Esophagus (tissue), 2 donors: ENCODE data around the gene GLIS2. TPM values are rescaled to one million over a fixed set of nuclear protein-coding genes. Genes with fewer than 3 reads are reported as not detected.
A peak's percentile ranks its signal among the peaks of the same experiment; 100 is the strongest.

Source experiments
- H3K27ac ChIP-seq, 2 donors: one replicate each; pipeline ENCODE4 v1.5.1; 2013; ENCODE audit warnings: low read depth in 2 of 2, mild to moderate bottlenecking in 2 of 2, inconsistent platforms in 1 of 2, low read length in 1 of 2, moderate library complexity in 1 of 2
- H3K27me3 ChIP-seq, 2 donors: one replicate each; pipeline ENCODE4 v1.6.1; 2013; ENCODE audit warnings: low read length in 2 of 2, control low read depth in 1 of 2, mild to moderate bottlenecking in 1 of 2; ENCODE audit not compliant: insufficient read depth in 2 of 2, control insufficient read depth in 1 of 2
- H3K36me3 ChIP-seq, 2 donors: one replicate each; pipeline ENCODE4 v1.6.1; 2013; ENCODE audit warnings: low read length in 1 of 2; ENCODE audit not compliant: control insufficient read depth in 2 of 2, insufficient read depth in 2 of 2
- H3K4me1 ChIP-seq, 2 donors: one replicate each; pipeline ENCODE4 v1.6.1; 2013; ENCODE audit warnings: low read length in 1 of 2; ENCODE audit not compliant: control insufficient read depth in 2 of 2, insufficient read depth in 2 of 2
- H3K4me3 ChIP-seq, 2 donors: one replicate each; pipeline ENCODE4 v1.5.1; 2013; ENCODE audit warnings: low read length in 2 of 2, mild to moderate bottlenecking in 2 of 2, low read depth in 1 of 2, moderate library complexity in 1 of 2
- H3K9me3 ChIP-seq, 2 donors: one replicate each; pipeline ENCODE4 v1.6.1; 2013; ENCODE audit warnings: mild to moderate bottlenecking in 2 of 2, low read depth in 1 of 2, low read length in 1 of 2, moderate library complexity in 1 of 2; ENCODE audit not compliant: control insufficient read depth in 2 of 2, insufficient read depth in 1 of 2
- WGBS, 2 donors: extraction: QIAGEN DNeasy Blood & Tissue Kit; methylation state at CpG; one replicate each; pipeline ENCODE4 v1.1.7; 2013; 5-methylcytosine and 5-hydroxymethylcytosine counted together
- polyA plus RNA-seq, 2 donors: library from polyadenylated mRNA; stranded (reverse); fragments of 200-250 nt; gene quantifications; one replicate each; pipeline ENCODE4 v1.2.3, GENCODE V29; 2013
- donor health status: healthy with polysubstance abuse.
- donor health status: Bipolar disorder and iron deficiency.

The GLIS2 gene
- polyA plus RNA-seq, 2 donors, result 1.2 to 1.6 TPM

DNA sequence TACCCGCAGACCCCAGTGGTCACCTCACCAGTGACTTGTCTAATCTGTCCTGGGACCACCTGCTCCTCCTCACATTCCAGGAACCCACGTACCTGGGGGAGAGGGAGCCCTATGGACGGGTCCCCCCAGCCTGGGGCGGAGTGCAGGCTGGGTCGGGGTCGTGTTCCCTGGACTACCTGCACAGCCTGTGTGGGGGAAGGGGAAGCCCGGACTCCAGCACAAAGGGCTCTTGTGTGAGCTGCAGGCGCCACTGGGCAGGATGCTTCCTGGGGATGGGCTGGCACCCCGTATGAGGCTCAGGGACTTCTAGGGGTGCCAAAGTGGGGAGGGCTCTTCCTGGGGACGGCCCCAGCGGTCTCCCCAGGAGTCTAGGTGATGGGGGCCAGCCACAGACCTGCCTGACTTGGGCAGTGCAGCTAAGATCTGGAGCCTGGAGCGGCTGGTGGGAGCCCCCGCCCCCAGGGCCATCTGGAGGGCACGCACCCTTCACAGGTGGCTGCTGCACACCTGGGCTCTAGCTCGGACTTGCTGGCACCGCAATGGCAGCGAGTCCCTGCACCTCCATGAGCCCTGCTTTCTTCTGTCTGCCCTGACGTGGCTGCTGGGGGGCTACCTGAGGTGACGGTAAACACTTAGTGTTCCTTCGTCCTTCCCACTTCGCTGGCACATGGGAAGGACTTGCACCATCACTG, 63.3 kb downstream of the GLIS2 start:
- 87 to 88% methylated on average over 21 of the region's 21 CpGs for WGBS, 2 donors
- Histone ChIP-seq H3K4me1 (peaks cover 7 to 29% of the 10 kb centered on the region in 2 donors), H3K4me3 (no peak overlapping the region), H3K36me3 (peaks cover 7 to 47% of the 10 kb centered on the region in 2 donors), H3K27ac (peak overlapping the region in 1 of 2 donors; percentile 29), H3K27me3 (no peaks in the 10 kb centered on the region), H3K9me3 (no peaks in the 10 kb centered on the region)

DNA sequence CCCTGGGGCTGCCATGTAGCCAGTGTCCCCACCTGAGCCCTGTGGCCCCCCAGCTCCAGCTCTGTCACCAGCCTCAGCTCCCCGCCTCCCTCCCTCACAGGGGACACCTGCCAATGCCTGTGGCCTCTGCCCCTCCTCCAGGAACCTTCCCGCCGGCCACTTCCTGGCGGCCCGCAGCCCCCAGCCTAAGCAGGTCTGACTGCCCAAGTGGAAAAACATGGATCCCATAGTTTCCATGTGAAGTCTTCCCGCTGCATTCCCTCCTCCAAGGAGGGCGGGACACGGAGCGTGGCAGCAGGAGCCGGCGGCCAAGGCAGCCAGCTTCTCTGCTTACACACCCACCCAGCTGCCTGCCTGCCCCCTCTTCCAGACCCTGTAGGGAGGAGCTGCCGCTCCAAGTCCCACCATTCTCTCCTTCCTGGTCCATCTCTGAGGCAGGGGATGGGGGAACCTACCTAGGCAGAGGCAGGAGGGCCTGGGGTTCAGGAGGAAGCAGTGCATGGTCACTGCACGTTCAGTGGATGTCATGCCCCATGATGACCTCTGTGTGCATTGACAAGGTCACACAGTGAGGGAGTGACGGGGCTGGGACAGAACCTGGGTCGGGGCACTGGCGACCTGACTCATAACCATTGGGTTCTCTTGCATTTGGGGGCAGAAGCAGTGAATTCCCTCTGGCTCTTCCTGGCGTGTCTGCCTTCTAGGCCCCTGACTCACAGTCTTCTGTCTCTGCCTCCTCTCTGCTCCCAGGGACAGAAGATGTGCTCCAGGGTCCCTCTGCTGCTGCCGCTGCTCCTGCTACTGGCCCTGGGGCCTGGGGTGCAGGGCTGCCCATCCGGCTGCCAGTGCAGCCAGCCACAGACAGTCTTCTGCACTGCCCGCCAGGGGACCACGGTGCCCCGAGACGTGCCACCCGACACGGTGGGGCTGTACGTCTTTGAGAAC, 64.5 kb downstream of the GLIS2 start:
- Histone ChIP-seq H3K27ac (no peak overlapping the region), H3K36me3 (peaks cover 7 to 53% of the 10 kb centered on the region in 2 donors), H3K27me3 (no peaks in the 10 kb centered on the region), H3K9me3 (no peaks in the 10 kb centered on the region), H3K4me3 (no peak overlapping the region), H3K4me1 (peaks cover 4 to 23% of the 10 kb centered on the region in 2 donors)
- WGBS, 2 donors, result 81 to 88% methylated on average over 26 of the region's 26 CpGs

DNA sequence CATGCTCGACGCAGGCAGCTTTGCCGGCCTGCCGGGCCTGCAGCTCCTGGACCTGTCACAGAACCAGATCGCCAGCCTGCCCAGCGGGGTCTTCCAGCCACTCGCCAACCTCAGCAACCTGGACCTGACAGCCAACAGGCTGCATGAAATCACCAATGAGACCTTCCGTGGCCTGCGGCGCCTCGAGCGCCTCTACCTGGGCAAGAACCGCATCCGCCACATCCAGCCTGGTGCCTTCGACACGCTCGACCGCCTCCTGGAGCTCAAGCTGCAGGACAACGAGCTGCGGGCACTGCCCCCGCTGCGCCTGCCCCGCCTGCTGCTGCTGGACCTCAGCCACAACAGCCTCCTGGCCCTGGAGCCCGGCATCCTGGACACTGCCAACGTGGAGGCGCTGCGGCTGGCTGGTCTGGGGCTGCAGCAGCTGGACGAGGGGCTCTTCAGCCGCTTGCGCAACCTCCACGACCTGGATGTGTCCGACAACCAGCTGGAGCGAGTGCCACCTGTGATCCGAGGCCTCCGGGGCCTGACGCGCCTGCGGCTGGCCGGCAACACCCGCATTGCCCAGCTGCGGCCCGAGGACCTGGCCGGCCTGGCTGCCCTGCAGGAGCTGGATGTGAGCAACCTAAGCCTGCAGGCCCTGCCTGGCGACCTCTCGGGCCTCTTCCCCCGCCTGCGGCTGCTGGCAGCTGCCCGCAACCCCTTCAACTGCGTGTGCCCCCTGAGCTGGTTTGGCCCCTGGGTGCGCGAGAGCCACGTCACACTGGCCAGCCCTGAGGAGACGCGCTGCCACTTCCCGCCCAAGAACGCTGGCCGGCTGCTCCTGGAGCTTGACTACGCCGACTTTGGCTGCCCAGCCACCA, 65.4 kb downstream of the GLIS2 start:
- Histone ChIP-seq H3K9me3 (no peaks in the 10 kb centered on the region), H3K4me1 (peaks cover 4 to 21% of the 10 kb centered on the region in 2 donors), H3K27me3 (no peaks in the 10 kb centered on the region), H3K36me3 (peaks cover 7 to 53% of the 10 kb centered on the region in 2 donors), H3K27ac (no peak overlapping the region), H3K4me3 (no peak overlapping the region)
- 92 to 95% methylated on average over 56 to 59 of the region's 59 CpGs for WGBS, 2 donors

DNA sequence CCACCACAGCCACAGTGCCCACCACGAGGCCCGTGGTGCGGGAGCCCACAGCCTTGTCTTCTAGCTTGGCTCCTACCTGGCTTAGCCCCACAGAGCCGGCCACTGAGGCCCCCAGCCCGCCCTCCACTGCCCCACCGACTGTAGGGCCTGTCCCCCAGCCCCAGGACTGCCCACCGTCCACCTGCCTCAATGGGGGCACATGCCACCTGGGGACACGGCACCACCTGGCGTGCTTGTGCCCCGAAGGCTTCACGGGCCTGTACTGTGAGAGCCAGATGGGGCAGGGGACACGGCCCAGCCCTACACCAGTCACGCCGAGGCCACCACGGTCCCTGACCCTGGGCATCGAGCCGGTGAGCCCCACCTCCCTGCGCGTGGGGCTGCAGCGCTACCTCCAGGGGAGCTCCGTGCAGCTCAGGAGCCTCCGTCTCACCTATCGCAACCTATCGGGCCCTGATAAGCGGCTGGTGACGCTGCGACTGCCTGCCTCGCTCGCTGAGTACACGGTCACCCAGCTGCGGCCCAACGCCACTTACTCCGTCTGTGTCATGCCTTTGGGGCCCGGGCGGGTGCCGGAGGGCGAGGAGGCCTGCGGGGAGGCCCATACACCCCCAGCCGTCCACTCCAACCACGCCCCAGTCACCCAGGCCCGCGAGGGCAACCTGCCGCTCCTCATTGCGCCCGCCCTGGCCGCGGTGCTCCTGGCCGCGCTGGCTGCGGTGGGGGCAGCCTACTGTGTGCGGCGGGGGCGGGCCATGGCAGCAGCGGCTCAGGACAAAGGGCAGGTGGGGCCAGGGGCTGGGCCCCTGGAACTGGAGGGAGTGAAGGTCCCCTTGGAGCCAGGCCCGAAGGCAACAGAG, 66.3 kb downstream of the GLIS2 start:
- H3K4me3 ChIP-seq, result no peak overlapping the region
- no peaks in the 10 kb centered on the region for H3K27me3 ChIP-seq
- no peak overlapping the region for H3K27ac ChIP-seq
- H3K36me3 ChIP-seq, result peaks cover 7 to 50% of the 10 kb centered on the region in 2 donors
- no peaks in the 10 kb centered on the region for H3K9me3 ChIP-seq
- WGBS, 2 donors, result 93 to 94% methylated on average over 55 of the region's 55 CpGs
- H3K4me1 ChIP-seq, result peaks cover 1 to 19% of the 10 kb centered on the region in 2 donors

DNA sequence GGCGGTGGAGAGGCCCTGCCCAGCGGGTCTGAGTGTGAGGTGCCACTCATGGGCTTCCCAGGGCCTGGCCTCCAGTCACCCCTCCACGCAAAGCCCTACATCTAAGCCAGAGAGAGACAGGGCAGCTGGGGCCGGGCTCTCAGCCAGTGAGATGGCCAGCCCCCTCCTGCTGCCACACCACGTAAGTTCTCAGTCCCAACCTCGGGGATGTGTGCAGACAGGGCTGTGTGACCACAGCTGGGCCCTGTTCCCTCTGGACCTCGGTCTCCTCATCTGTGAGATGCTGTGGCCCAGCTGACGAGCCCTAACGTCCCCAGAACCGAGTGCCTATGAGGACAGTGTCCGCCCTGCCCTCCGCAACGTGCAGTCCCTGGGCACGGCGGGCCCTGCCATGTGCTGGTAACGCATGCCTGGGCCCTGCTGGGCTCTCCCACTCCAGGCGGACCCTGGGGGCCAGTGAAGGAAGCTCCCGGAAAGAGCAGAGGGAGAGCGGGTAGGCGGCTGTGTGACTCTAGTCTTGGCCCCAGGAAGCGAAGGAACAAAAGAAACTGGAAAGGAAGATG, 67.0 kb downstream of the GLIS2 start:
- Histone ChIP-seq H3K4me3 (no peak overlapping the region), H3K4me1 (peaks cover 3 to 14% of the 10 kb centered on the region in 2 donors), H3K27me3 (no peaks in the 10 kb centered on the region), H3K9me3 (no peaks in the 10 kb centered on the region), H3K27ac (no peak overlapping the region), H3K36me3 (peaks cover 7 to 53% of the 10 kb centered on the region in 2 donors)
- 80 to 88% methylated on average over 21 of the region's 21 CpGs for WGBS, 2 donors

DNA sequence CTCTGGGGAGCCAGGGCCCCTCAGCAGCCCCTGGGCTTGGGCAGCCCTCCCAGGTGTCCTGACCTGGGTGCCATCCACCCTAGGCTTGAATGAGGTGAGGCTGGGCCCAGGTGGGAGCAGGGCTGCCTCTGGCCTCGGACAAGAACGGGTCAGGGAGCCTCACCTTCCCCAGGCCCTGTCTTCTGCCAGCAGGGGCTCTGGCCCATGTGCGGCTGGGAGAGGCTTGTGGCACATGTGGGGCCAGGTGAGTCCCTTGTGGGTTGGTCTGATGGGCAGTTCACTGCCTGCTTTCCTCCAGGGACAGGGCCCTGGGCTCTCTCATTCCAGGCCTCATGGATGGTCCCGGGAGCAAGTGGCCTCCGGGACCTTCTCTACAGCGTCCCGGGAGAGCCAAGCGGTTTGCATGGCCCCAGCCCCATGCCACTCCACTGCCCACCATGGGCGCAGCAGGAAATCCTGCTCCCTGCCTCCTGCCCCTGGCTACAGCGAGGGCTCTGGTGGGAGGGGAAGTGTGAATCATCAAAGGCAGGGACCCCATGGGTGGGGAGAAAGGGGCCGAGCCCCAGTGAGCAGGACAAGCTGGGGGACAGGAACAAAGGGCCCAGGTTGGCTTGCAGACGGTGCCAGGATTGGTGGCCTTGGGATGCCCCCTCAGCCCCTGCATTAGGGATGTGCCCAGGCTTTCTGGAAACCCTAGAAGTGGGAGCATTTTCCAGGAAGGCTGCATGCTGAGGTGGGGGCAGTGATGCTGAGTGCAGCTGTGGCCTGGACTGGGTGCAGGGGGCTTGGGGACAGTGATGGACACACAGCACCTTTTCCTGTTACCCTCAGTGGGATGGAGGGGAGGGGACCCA, 68.0 kb downstream of the GLIS2 start:
- WGBS, 2 donors, result 90 to 91% methylated on average over 12 of the region's 12 CpGs
- Histone ChIP-seq H3K4me1 (peaks cover 3 to 10% of the 10 kb centered on the region in 2 donors), H3K9me3 (no peaks in the 10 kb centered on the region), H3K4me3 (no peak overlapping the region), H3K27ac (peak overlapping the region in 1 of 2 donors; percentile 8), H3K27me3 (no peaks in the 10 kb centered on the region), H3K36me3 (peaks cover 7 to 53% of the 10 kb centered on the region in 2 donors)

DNA sequence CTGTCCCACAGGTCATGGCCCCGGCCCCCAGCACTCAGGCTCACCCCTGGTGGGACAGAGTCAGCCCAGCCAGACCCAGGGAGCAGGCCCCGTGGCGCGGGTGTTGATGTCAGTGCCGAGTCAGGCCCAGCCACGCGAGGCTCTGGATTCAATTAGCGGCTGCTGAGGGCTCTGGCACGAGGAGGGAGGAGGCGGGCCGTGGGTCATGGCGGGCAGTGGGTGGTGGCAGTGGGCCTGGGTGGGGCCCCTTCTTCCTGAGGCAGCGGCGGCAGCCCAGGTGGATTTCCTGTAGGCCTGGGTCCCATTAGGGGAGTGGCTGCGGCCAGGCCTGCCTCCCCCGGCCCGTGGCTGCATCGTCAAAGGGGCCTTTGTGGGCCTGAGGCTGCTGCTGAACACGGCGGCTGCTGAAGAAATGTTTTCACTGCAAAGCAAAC, 68.7 kb downstream of the GLIS2 start:
- Histone ChIP-seq H3K36me3 (peaks cover 7 to 49% of the 10 kb centered on the region in 2 donors), H3K27me3 (no peaks in the 10 kb centered on the region), H3K27ac (peak overlapping the region in 1 of 2 donors; percentile 8), H3K4me1 (peaks cover 3 to 11% of the 10 kb centered on the region in 2 donors), H3K9me3 (no peaks in the 10 kb centered on the region), H3K4me3 (no peak overlapping the region)
- WGBS, 2 donors, result 68 to 75% methylated on average over 17 to 20 of the region's 20 CpGs
